ENCODE results near the gene OS9. TPM values are rescaled to one million over a fixed set of nuclear protein-coding genes. Genes with fewer than 3 reads are reported as not detected.

The OS9 gene
- total and polyA plus RNA-seq, 9 of the 15 experiments (the other 6 are each of a cell fraction or from before 2014, with no cell fraction given) = 4.6 to 105 (median 89.5) TPM

- TF ChIP-seq THRA (IDR thresholded peaks at IDR 0.05) (no peak), FOXK1 (CRISPR knock-in tag; IDR thresholded peaks at IDR 0.05; ENCODE audit: borderline replicate concordance) (no peak), BRF2 (IDR thresholded peaks at IDR 0.05; ENCODE audit: borderline replicate concordance, insufficient read depth, insufficient read length) (no peak), USF2 (CRISPR knock-in tag; IDR thresholded peaks at IDR 0.05) (no peak), MGA (IDR thresholded peaks at IDR 0.05) (no peak), RBM25 (IDR thresholded peaks at IDR 0.05; ENCODE audit: low read depth, low read length, severe bottlenecking) (no peak), RB1 (IDR thresholded peaks at IDR 0.05; ENCODE audit: low read depth) (peak; percentile 62; the same call in 1 of the 2 replicates)
Measured at GRCh38 chr12:57755454-57756372, 61.8 kb downstream of the OS9 start (continued).
